Measurements from ENCODE around the gene NREP.

The NREP gene

DNA sequence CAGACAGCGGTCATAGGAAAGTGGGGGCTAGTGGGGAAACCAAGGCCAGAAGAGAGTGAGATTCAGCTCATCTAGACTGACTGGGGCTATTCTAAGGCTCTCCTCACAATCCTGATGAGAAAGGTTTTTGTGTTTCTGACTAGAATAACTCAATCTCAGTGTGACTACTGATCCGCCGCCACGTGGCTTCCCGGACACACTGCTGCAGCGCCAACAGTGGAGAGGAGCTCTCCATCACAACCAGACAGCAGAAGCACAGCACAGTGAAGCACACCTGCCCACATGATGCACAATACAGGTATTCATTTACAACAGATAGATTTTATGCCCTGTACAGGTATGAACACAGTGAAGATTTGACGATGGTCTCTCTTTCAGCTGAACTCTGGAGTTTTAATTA is 25.4 kb downstream of the NREP start:
- TF ChIP-seq POLR2AphosphoS5 (IDR thresholded peaks at IDR 0.05; ENCODE audit: low read depth, low read length) (no peak), FOXP2 (optimal IDR thresholded peaks at IDR 0.05; ENCODE audit: borderline replicate concordance, extremely low read depth, extremely low read length, insufficient read depth) (no peak), TAF1 (IDR thresholded peaks at IDR 0.05; ENCODE audit: borderline replicate concordance, insufficient read depth, low read length) (no peak), SIN3A (IDR thresholded peaks at IDR 0.05; ENCODE audit: borderline replicate concordance, insufficient read depth, low read length) (no peak)
- TF ChIP-seq, protein P1, sequence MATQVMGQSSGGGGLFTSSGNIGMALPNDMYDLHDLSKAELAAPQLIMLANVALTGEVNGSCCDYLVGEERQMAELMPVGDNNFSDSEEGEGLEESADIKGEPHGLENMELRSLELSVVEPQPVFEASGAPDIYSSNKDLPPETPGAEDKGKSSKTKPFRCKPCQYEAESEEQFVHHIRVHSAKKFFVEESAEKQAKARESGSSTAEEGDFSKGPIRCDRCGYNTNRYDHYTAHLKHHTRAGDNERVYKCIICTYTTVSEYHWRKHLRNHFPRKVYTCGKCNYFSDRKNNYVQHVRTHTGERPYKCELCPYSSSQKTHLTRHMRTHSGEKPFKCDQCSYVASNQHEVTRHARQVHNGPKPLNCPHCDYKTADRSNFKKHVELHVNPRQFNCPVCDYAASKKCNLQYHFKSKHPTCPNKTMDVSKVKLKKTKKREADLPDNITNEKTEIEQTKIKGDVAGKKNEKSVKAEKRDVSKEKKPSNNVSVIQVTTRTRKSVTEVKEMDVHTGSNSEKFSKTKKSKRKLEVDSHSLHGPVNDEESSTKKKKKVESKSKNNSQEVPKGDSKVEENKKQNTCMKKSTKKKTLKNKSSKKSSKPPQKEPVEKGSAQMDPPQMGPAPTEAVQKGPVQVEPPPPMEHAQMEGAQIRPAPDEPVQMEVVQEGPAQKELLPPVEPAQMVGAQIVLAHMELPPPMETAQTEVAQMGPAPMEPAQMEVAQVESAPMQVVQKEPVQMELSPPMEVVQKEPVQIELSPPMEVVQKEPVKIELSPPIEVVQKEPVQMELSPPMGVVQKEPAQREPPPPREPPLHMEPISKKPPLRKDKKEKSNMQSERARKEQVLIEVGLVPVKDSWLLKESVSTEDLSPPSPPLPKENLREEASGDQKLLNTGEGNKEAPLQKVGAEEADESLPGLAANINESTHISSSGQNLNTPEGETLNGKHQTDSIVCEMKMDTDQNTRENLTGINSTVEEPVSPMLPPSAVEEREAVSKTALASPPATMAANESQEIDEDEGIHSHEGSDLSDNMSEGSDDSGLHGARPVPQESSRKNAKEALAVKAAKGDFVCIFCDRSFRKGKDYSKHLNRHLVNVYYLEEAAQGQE (IDR thresholded peaks at IDR 0.05; ENCODE audit: insufficient read depth in 1 of 2, low read depth in 2 of 2, low read length in 2 of 2): no peak

DNA sequence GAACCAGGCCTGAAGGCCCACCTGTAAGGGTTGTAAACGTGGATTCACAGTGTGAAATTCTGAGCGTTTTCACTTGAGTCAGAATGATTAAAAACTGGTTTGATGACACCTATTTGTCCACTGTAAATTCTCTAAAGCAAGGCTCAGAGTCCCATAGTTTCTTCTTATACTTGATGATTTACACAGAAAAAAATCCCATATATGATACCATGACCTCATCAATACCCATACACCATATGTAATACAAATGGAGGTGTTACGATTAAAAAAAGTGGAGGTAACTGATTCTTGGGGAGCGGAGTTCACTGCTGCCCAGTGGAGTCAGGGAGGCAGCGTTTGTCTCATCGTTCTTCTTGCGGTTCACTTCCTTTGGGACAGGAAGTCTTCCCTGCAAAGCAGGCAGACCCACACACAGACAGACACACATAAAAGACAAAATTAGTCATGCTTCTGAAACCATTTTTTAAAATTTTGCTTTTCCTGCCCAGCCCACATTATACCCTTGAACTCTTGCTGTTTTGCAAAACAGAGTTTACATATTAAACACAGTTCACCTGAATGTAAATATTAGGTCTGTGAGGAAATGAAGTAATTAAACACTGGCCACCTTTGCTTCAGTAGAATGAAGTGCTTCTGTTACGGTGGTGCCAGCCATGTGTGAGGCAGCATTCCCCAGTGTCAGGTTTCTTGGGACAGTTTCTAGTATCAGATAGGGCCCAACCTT is 26.2 kb downstream of the NREP start:
- TF ChIP-seq TAF1 (IDR thresholded peaks at IDR 0.05; ENCODE audit: borderline replicate concordance, insufficient read depth, low read length): no peak
- TF ChIP-seq, protein P1 (IDR thresholded peaks at IDR 0.05; ENCODE audit: insufficient read depth in 1 of 2, low read depth in 2 of 2, low read length in 2 of 2): no peak

DNA sequence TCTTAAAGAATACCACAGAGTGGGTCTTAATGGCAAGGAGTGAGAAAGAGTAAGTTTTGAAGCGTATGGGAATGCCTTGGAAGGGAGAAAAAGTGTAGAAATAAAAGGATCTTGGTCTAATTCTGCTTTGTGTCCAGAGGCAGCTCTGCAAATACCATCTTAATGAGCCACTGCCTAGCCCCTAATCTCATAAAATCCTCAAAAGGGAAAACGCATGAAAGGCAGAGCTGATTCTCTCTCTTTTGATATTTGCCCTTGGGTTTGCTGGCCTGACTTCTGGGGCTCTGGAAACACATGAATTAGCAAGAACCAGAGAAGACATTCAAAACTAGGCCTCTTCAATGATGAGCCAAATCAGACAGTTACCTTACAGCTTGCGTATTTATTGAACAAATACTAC is 28.1 kb downstream of the NREP start:
- TF ChIP-seq POLR2AphosphoS5 (IDR thresholded peaks at IDR 0.05; ENCODE audit: low read depth, low read length) (no peak), SIN3A (IDR thresholded peaks at IDR 0.05; ENCODE audit: borderline replicate concordance, insufficient read depth, low read length) (no peak), FOXP2 (optimal IDR thresholded peaks at IDR 0.05; ENCODE audit: borderline replicate concordance, extremely low read depth, extremely low read length, insufficient read depth) (no peak), TAF1 (IDR thresholded peaks at IDR 0.05; ENCODE audit: borderline replicate concordance, insufficient read depth, low read length) (no peak)
- TF ChIP-seq, protein P1 (IDR thresholded peaks at IDR 0.05; ENCODE audit: insufficient read depth in 1 of 2, low read depth in 2 of 2, low read length in 2 of 2): no peak

DNA sequence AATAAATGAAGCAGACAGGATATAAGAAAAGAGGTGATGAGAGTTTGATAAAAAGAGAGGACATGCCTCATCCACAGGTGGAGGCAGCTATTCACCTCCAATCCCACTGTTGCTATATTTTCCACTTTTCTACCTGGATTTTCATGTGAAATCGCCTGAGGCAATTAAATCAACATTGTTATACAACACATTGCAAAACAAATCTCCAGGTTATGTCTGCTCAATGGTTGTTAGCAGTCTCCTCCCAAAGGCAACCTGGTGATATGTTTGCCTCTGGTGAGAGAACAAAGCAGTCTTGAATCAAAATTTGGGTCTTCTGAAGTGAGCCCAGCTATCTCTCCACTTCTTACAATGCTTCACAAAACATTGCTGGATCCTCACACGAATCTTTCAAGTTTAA is 30.0 kb downstream of the NREP start:
- TF ChIP-seq, protein P1 (IDR thresholded peaks at IDR 0.05; ENCODE audit: insufficient read depth in 1 of 2, low read depth in 2 of 2, low read length in 2 of 2): no peak

DNA sequence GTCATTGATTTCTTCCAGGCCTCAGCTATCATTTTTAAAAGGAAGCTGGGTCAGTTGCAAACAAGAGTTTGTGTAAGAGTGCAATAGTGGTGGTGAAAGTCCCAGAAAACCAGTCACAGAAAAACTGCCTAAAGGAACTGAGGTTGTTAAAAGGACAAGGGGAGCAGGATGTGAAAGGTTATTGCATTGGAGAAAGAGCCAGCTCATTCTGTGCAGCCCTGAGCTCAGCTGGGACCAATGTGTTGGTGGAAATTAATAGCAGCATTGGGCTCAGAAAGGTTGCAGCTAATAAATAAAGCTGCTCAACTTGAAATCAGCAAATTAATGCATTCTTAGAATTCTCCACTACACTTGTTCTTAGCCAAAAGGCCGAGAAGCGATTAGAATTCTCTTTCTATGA is 34.9 kb downstream of the NREP start:
- TF ChIP-seq SIN3A (IDR thresholded peaks at IDR 0.05; ENCODE audit: borderline replicate concordance, insufficient read depth, low read length): no peak
- TF ChIP-seq FOXP2 (optimal IDR thresholded peaks at IDR 0.05; ENCODE audit: borderline replicate concordance, extremely low read depth, extremely low read length, insufficient read depth): no peak
- no peak for TF ChIP-seq TAF1 (IDR thresholded peaks at IDR 0.05; ENCODE audit: borderline replicate concordance, insufficient read depth, low read length)
- TF ChIP-seq, protein P1 (IDR thresholded peaks at IDR 0.05; ENCODE audit: insufficient read depth in 1 of 2, low read depth in 2 of 2, low read length in 2 of 2): no peak

All from PFSK-1 (cell line).